Activated CD4-positive, alpha-beta memory T cell treated with anti-CD3 and anti-CD28 coated beads, Interleukin-2, amount 10 ng/mL, durations not matched to agents 7 days and 5 days (primary cell): ENCODE measurements around the gene SFI1. TPM values are rescaled to one million over a fixed set of nuclear protein-coding genes. Genes with fewer than 3 reads are reported as not detected.
"Not testable (repeated sequence)": the region's sequence is repeated elsewhere in the genome, so short reads cannot be mapped to it uniquely, and the experiment has no call there.

ENCODE experiments used
- CTCF ChIA-PET: fragments of 350-600 bp; sonication (Branson Sonifier 250); formaldehyde crosslinking; loops from one replicate; lab custom pipeline; 2021; ENCODE audit warnings: antibody characterized with exemption, inconsistent platforms; lab: Charles Lee
- POLR2A ChIA-PET: fragments of 350-600 bp; sonication (Branson Sonifier 250); formaldehyde crosslinking; loops from one replicate; lab custom pipeline; 2021; ENCODE audit warnings: antibody characterized with exemption; lab: Charles Lee
- DNase-seq: peaks from one replicate; pipeline ENCODE4 v3.0.0-alpha.2; 2020
- H3K27ac Mint-ChIP-seq: one replicate; pipeline ENCODE4 v1.8.0; 2021; ENCODE audit warnings: mild to moderate bottlenecking, mixed read lengths
- H3K27me3 Mint-ChIP-seq: one replicate; pipeline ENCODE4 v1.8.0; 2021; ENCODE audit warnings: mixed read lengths
- H3K36me3 Mint-ChIP-seq: one replicate; pipeline ENCODE4 v1.8.0; 2021; ENCODE audit warnings: low read depth, mixed read lengths
- H3K4me1 Mint-ChIP-seq: one replicate; pipeline ENCODE4 v1.8.0; 2021; ENCODE audit warnings: mixed read lengths
- H3K4me3 Mint-ChIP-seq: one replicate; pipeline ENCODE4 v1.8.0; 2021; ENCODE audit warnings: mild to moderate bottlenecking, mixed read lengths
- H3K9me3 Mint-ChIP-seq: one replicate; pipeline ENCODE4 v1.8.0; 2021; ENCODE audit warnings: mixed read lengths
- total RNA-seq, 2 experiments: library from RNA; stranded (reverse); gene quantifications; one replicate each; pipeline ENCODE4 v1.2.3, GENCODE V29; 2021

Gene SFI1
- total RNA-seq, 2 experiments from 2014 or later = 140 to 145 TPM

DNA sequence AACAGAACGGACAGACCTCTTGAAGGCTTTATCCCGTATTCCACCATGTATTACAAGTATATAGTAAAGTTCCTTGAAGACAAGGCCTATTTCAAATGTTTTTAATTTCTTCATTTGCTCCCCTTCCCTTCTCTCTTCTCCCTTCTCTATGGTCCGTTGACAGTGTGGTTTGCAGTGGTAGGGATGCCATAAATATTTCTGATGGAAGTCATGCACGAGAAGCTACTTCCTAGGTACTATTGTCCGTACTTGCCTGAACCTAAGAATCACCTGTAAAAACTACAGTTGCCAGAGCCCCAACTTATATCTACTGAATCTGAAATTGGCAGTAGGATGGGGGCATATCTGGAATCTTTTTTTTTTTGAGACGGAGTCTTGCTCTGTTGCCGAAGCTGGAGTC, 162.9 kb downstream of the SFI1 start:
- no peak for DNase-seq
- no peaks in the 10 kb centered on the region for H3K9me3 Mint-ChIP-seq
- no peaks in the 10 kb centered on the region for H3K27me3 Mint-ChIP-seq
- H3K36me3 Mint-ChIP-seq = no peaks in the 10 kb centered on the region
- ChIA-PET POLR2A (no interaction called here), CTCF (interaction anchor here (1.1 kb wide), 1 partner anchor 320 kb away, joined by 5 read pairs; no protein-coding TSS in a partner anchor)
- H3K4me3 Mint-ChIP-seq = no peak overlapping the region
- H3K4me1 Mint-ChIP-seq = peaks cover 34% of the 10 kb centered on the region
- no peak overlapping the region for H3K27ac Mint-ChIP-seq

DNA sequence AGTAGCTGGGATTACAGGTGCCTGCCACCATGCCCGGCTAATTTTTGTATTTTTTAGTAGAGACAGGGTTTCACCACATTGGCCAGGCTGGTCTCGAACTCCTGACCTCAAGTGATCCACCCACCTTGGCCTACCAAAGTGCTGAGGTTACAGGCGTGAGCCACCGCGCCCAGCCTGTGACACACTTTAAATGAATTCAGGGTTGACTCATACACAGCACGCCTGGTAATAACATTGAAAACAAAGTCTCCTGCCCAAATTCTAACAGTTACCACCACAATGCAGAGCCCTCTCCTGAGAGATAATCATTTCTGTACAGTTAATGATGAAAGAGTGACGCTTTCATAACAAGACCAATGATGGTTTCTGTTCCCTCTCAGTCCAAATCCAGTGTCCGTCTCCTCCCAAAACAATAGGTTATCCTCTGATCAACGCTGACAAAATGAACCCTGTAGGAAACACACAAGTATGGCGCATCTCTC, 164.6 kb downstream of the SFI1 start:
- Mint-ChIP-seq H3K4me3 (peak overlapping the region; percentile 91), H3K4me1 (peaks cover 37% of the 10 kb centered on the region), H3K27ac (peak overlapping the region; percentile 91)
- not testable (repeated sequence) for H3K36me3 Mint-ChIP-seq, H3K9me3 Mint-ChIP-seq, H3K27me3 Mint-ChIP-seq
- POLR2A ChIA-PET = interaction anchor here (0.9 to 3.2 kb wide), 17 partner anchors 8 to 370 kb away, joined by 3 to 37 read pairs (median 7); partner anchors contain the start of genes DEPDC5, PATZ1 and PRR14L
- DNase-seq = peak; percentile 67
- CTCF ChIA-PET = interaction anchor here (1.8 to 6.1 kb wide), 6 partner anchors 16 to 309 kb away, joined by 6 to 87 read pairs (median 12); partner anchors contain the start of genes DEPDC5 and YWHAH

DNA sequence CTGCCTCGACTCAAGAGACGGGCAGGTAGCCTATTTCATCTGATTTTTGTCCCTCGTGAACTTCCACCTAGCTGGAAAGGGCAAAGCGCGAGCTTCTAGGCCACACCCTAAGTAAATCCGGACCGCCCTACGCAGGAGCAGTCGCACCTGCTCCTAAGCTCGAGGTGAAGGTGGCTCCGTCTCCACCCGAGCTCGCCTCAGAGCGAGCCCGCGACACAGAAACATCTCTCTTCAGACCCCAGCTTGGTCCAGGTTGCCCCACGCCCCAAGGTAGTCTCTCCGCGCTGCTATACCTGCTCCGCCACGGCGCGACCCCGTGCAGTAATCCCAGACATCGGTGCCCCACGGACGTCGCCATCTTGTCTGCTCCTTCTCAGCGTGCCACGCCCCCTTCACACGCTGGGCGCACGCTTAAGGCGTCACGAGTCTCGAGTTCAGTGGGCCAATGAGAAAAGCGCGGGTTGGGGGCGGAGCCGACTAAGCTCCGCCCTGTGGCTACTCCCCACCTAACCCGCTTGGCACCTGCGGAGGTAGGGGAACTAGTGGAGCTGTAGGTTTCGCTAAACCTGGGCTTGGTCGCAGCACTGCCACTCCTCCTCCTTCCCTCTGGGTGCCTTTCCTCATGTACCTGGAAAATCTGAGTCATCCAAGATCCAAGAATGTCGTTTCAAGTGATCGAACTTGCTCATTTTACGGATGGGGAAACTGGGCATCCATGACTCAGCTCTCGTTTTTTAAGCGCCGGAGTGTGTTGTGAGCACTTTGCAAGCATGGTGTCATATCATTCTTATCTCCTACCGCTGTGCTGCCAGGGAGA, 165.7 kb downstream of the SFI1 start, which contains the start of gene PISD:
Gene PISD (minus strand): TSS at position 365 of the 817 bp plus-strand sequence. CDS start 7 bp downstream, at position 358.
- ChIA-PET POLR2A (interaction anchor here (0.6 to 3.2 kb wide), 40 partner anchors 9 to 813 kb away, joined by 3 to 37 read pairs (median 4); partner anchors contain the start of genes DEPDC5, DRG1, FBXO7 and PATZ1), CTCF (interaction anchor here (0.8 to 6.1 kb wide), 15 partner anchors 11 to 540 kb away, joined by 3 to 87 read pairs (median 5); partner anchors contain the start of genes DEPDC5 and YWHAH)
- Mint-ChIP-seq H3K4me3 (peak within 1 kb of the TSS; percentile 91), H3K27ac (peak within 1 kb of the TSS; percentile 91), H3K9me3 (no peaks in the 10 kb centered on the region), H3K27me3 (no peaks in the 10 kb centered on the region), H3K4me1 (peaks cover 37% of the 10 kb centered on the region), H3K36me3 (no peaks in the 10 kb centered on the region)
- peak; percentile 98 for DNase-seq

DNA sequence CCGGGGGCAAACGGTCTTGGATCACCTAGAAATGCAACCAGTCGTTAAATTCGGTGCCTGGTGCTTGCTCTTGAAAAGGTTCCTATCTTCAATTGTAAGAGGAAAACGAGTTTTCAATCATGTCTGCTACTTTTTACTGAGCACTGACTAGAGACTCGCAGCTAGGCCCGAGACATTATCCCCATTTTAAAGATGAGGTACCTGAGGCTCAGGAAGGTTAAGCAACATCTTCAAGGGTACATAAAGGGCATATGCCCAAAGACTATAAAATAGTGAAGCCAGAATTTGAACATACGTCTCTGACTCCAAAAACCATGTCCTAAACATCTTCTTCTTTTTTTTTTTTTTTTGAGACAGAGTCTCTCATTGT, 166.3 kb downstream of the SFI1 start:
- Mint-ChIP-seq H3K27me3 (no peaks in the 10 kb centered on the region), H3K36me3 (no peaks in the 10 kb centered on the region)
- POLR2A ChIA-PET = interaction anchor here (0.8 to 3.2 kb wide), 27 partner anchors 9 to 813 kb away, joined by 3 to 37 read pairs (median 5); partner anchors contain the start of genes DEPDC5, DRG1, FBXO7 and PATZ1

More for the DNA sequence above, 166.3 kb downstream of the SFI1 start:
- Mint-ChIP-seq H3K4me1 (peaks cover 37% of the 10 kb centered on the region), H3K27ac (peak overlapping the region; percentile 91), H3K4me3 (peak overlapping the region; percentile 91), H3K9me3 (no peaks in the 10 kb centered on the region)
- CTCF ChIA-PET = interaction anchor here (0.7 to 6.1 kb wide), 13 partner anchors 11 to 539 kb away, joined by 3 to 87 read pairs (median 5); partner anchors contain the start of gene YWHAH
- DNase-seq = no peak

Other genes starting within 250 kb of the SFI1 start
- gene PIK3IP1, start 204.0 kb upstream of the SFI1 start, total RNA-seq = 10 to 100 TPM; 56.4 to 57.8 TPM
- gene PATZ1, start 150.2 kb upstream of the SFI1 start, total RNA-seq = 10 to 100 TPM; 18.6 to 19.5 TPM
- 10 to 100 TPM; 73.4 to 86.4 TPM for gene DRG1, start 96.9 kb upstream of the SFI1 start, total RNA-seq
- 10 to 100 TPM; 35.6 to 37.8 TPM for gene EIF4ENIF1, start 6.7 kb upstream of the SFI1 start, total RNA-seq
- gene PISD, start 165.7 kb downstream of the SFI1 start, total RNA-seq = 10 to 100 TPM; 19.2 to 19.6 TPM